ENCODE data around the gene C12orf57.

Gene C12orf57

DNA sequence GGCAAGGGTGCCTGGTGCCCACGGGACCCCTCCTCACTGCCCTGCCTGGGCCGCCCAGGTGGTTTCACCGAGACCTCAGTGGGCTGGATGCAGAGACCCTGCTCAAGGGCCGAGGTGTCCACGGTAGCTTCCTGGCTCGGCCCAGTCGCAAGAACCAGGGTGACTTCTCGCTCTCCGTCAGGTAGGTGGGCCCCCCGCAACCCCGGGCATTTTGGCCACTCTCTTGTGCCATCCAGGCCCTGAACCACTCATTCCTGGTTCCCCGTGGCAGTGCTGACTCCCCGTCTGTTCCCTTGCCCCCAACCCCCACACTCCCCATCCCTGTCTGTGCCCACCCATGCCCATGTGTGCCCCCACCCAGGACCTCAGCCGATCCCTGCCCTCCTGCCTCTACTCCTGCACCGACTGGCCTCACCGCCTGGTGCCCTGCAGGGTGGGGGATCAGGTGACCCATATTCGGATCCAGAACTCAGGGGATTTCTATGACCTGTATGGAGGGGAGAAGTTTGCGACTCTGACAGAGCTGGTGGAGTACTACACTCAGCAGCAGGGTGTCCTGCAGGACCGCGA is 7.8 kb downstream of the C12orf57 start:
- Mint-ChIP-seq H3K9me3 (no peaks in the 10 kb centered on the region), H3K4me1 (ENCODE audit: low read depth) (peaks cover 77% of the 10 kb centered on the region), H3K36me3 (ENCODE audit: low read depth) (peaks cover 65% of the 10 kb centered on the region), H3K27me3 (no peaks in the 10 kb centered on the region), H3K4me3 (peak overlapping the region; percentile 99), H3K27ac (peak overlapping the region; percentile 99)
- DNase-seq, result peak; percentile 67

DNA sequence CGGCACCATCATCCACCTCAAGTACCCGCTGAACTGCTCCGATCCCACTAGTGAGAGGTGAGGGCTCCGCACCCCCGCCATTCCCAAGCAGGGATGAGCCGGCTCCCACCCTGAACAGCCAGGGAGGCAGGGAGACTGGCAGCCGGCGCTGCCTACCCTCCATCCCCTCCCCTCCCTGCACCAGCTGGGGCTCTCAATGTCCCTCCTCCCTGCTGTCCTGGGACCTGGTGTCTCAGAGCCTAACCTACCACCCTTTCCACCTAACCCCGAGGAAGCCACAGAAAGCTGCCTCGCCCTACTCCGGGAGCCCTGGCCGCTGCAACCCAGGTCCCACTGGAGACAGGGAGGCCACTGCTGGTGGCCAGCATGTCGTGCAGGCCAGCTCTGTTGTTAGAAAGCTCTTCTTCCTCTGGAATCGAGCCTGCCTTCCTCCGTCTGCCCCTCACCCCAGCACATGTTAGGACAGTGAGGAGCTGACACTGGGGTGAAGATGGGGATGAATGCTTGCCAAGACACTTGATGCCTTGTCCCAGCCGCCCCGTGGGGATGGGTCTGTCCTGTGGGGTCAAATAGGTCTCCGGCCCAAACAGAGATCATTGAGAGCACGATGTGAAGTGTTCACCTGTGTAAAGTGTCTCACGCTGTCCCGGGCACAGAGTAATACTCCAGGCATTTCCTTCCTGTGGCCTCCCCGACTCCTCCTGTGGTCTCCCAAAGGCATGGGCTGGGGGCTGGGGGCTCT is 8.5 kb downstream of the C12orf57 start:
- no peaks in the 10 kb centered on the region for H3K27me3 Mint-ChIP-seq
- peak overlapping the region; percentile 99 for H3K4me3 Mint-ChIP-seq
- peak; percentile 69 for DNase-seq
- peaks cover 77% of the 10 kb centered on the region for H3K4me1 Mint-ChIP-seq (ENCODE audit: low read depth)
- H3K9me3 Mint-ChIP-seq, result no peaks in the 10 kb centered on the region
- peak overlapping the region; percentile 99 for H3K27ac Mint-ChIP-seq
- peaks cover 67% of the 10 kb centered on the region for H3K36me3 Mint-ChIP-seq (ENCODE audit: low read depth)

DNA sequence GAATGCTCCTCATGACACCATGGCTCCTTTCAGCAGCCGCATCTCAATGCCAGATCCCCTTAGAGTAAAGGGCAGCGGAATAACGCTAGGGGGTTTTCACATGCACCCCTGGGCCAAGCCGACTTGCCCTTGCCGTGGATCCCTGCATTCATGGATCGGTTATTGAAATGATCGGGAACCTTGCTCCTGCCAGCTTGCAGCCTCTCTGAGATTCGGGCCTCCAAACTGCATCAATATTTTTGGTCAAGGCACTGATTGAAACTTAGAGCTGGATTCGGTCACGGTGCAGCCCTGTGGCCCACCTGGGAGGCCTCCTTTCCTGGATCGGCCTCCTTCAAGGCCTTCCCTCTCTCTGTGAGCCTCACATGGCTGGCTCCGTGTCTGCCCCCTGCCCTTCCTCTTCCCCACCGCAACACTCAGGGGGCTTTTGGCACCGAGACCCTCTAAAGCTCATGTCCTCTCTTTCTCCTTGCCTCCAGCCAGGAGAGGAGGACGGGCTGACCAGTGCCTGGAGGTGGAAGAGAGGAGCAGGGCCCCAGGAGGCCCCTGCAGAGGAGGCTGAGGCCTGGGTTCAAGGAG is 9.1 kb downstream of the C12orf57 start:
- H3K36me3 Mint-ChIP-seq (ENCODE audit: low read depth), result peaks cover 71% of the 10 kb centered on the region
- H3K27ac Mint-ChIP-seq, result peak overlapping the region; percentile 99
- DNase-seq, result no peak
- peaks cover 77% of the 10 kb centered on the region for H3K4me1 Mint-ChIP-seq (ENCODE audit: low read depth)
- no peaks in the 10 kb centered on the region for H3K9me3 Mint-ChIP-seq
- no peaks in the 10 kb centered on the region for H3K27me3 Mint-ChIP-seq
- peak overlapping the region; percentile 99 for H3K4me3 Mint-ChIP-seq

DNA sequence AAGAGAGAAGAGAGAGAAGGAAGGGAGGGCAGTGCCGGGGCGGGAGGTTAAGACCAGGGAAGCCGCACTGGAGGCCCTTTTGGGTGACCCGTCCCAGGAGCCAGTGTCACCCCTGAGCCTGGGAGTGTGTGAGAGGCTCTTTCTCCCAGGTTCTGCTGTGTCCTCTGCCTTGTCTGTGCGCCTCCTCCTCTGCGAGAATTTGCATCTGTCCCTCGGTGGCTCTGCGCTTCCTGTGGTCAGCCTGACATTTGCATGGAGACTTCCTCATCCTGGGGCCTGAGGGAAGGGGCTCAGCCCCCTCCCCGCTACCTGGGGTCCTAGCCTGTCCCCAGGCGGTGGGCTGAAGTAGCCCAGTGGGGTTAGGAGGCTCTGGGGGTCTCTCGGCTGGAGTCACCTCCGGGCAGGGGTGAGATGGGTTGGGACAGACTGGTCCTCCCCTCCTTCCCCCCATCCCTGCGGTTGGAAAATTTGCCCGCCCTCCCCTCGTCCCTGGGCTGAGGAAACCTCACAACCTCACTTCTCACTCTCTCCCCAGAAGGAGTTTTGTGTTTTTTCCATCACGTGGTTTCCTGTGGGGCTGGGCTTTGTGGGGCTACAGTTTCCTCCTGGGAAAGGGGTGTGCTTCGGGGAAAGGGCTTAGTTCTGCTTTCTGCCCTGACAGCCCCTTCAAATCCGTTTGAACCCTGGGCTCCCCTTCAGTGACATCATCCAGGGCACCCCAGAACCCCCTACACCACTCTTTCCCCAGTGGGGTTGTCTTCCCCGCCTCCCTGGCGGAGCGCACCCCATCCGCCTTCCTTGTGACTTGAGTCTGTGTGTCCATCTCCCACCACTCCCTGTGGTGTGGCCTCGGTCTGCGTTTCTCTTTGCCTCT is 9.9 kb downstream of the C12orf57 start:
- DNase-seq, result peak; percentile 86
- Mint-ChIP-seq H3K27ac (peak overlapping the region; percentile 99), H3K4me3 (peak overlapping the region; percentile 99), H3K36me3 (ENCODE audit: low read depth) (peaks cover 78% of the 10 kb centered on the region), H3K9me3 (no peaks in the 10 kb centered on the region), H3K27me3 (no peaks in the 10 kb centered on the region), H3K4me1 (ENCODE audit: low read depth) (peaks cover 77% of the 10 kb centered on the region)

DNA sequence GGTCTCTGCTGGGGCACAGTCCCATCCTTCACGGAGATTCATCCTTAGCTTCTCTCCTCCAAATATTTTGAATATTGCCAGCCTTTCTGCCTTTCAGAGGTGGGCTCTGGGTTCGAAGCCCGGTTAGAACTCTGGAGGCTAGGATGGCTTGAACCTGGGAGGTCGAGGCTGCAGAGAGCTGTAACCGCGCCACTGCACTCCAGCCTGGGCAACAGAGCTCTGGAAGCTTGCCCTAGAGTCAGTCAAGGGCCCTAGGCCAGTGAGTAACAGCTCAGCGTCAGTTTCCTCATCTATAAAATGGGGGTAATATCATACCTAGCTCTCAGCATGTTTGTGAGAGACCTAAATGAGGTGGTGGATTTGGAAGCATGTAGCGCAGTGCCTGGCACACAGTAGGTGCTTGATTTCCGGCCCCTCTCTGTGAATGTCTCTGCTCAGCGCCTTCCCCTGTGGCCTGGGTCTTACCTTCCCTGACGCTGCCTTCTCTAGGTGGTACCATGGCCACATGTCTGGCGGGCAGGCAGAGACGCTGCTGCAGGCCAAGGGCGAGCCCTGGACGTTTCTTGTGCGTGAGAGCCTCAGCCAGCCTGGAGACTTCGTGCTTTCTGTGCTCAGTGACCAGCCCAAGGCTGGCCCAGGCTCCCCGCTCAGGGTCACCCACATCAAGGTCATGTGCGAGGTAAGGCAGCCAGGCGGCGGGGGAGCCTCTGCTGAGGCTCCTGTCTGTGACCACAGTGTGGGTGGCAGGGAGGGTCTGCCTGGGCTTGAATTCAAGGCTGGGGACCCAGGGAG is 10.7 kb downstream of the C12orf57 start:
- peak overlapping the region; percentile 99 for H3K27ac Mint-ChIP-seq
- peak overlapping the region; percentile 99 for H3K4me3 Mint-ChIP-seq
- H3K4me1 Mint-ChIP-seq (ENCODE audit: low read depth), result peaks cover 77% of the 10 kb centered on the region
- peaks cover 86% of the 10 kb centered on the region for H3K36me3 Mint-ChIP-seq (ENCODE audit: low read depth)
- H3K9me3 Mint-ChIP-seq, result no peaks in the 10 kb centered on the region
- peak; percentile 59 for DNase-seq
- H3K27me3 Mint-ChIP-seq, result no peaks in the 10 kb centered on the region

DNA sequence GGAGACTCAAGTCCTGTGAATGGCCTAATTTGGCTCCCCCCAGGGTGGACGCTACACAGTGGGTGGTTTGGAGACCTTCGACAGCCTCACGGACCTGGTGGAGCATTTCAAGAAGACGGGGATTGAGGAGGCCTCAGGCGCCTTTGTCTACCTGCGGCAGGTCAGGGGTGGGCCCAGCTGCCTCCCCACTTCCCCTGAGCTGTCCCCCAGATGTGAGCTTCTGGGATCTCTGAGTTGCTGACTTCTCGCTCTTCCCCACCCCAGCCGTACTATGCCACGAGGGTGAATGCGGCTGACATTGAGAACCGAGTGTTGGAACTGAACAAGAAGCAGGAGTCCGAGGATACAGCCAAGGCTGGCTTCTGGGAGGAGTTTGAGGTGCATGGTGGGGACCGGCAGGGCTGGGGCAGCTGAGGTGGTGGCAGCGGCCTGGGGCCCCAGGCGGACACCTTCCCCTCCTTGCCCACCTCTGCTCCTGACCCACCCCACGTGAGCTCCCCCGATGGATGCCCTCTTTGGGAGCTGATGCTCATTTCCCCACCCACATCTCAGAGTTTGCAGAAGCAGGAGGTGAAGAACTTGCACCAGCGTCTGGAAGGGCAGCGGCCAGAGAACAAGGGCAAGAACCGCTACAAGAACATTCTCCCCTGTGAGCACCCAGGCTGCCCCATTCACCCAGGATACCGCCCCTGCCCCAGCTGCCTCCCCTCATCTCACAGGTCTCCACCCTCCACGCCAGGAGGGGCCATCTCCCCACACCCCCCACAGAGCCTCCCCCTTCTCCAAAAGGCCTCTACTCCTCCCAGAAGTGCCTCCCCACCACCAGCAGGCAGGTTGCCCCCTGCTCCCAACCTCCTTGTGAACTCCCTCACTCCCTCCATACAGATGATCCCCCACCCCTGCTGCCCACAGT is 11.5 kb downstream of the C12orf57 start:
- no peak for DNase-seq
- Mint-ChIP-seq H3K27me3 (no peaks in the 10 kb centered on the region), H3K4me3 (peak overlapping the region; percentile 99), H3K4me1 (ENCODE audit: low read depth) (peaks cover 78% of the 10 kb centered on the region), H3K27ac (peak overlapping the region; percentile 99), H3K36me3 (ENCODE audit: low read depth) (peaks cover 95% of the 10 kb centered on the region), H3K9me3 (no peaks in the 10 kb centered on the region)

DNA sequence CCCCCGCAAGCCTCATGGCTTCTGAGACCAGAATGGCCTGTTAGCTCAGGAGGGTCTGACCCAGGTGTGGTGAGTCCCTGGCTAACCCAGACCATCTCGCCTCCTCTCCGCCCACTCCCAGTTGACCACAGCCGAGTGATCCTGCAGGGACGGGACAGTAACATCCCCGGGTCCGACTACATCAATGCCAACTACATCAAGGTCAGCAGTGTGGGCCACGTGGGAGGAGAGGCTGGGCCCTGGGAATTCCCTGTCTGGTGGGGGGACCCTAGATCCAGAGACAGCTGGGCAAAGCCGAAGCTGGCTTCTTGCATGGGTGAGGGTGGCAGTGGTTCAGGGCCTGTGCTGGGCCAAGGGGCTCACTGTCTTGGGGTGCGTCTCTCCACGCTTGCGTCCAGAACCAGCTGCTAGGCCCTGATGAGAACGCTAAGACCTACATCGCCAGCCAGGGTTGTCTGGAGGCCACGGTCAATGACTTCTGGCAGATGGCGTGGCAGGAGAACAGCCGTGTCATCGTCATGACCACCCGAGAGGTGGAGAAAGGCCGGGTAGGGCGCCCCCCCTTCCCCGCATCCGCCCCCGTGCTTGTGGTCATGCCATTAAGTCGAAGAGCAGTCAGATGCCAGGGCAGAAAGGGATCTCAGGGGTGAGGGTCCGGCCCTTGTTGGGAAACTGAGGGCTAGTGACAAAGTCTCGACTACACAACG is 12.4 kb downstream of the C12orf57 start:
- Mint-ChIP-seq H3K27me3 (no peaks in the 10 kb centered on the region), H3K27ac (peak overlapping the region; percentile 99), H3K36me3 (ENCODE audit: low read depth) (peaks cover 100% of the 10 kb centered on the region), H3K9me3 (no peaks in the 10 kb centered on the region), H3K4me3 (peak overlapping the region; percentile 99), H3K4me1 (ENCODE audit: low read depth) (peaks cover 78% of the 10 kb centered on the region)
- peak; percentile 59 for DNase-seq

DNA sequence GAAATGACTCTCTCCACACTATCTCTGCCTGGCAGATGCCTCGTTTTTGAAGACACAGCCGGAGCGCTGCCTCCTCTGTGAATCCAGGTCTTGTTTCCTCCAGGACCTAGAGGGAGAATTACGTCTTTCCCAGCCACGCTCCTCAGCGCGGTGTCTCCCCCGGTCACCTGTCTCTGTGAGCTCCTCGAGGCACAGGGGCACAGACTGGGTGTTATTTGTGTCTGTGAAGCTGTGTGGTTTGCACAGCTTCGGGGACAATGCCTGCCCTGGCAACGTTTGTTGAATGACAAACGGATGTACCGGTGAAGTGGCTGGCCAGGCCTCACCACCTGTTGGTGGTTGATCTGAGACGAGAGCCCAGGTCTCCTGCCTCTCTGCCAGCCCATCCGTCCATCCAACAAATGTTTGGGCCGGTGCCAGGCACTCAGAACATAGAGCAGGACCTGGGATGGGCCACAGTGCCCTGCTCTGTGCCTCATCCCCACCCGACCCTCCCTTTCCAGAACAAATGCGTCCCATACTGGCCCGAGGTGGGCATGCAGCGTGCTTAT is 13.4 kb downstream of the C12orf57 start:
- Mint-ChIP-seq H3K36me3 (ENCODE audit: low read depth) (peaks cover 100% of the 10 kb centered on the region), H3K4me3 (peak overlapping the region; percentile 99), H3K27ac (peak overlapping the region; percentile 99), H3K4me1 (ENCODE audit: low read depth) (peaks cover 89% of the 10 kb centered on the region), H3K9me3 (no peaks in the 10 kb centered on the region), H3K27me3 (no peaks in the 10 kb centered on the region)
- no peak for DNase-seq

DNA sequence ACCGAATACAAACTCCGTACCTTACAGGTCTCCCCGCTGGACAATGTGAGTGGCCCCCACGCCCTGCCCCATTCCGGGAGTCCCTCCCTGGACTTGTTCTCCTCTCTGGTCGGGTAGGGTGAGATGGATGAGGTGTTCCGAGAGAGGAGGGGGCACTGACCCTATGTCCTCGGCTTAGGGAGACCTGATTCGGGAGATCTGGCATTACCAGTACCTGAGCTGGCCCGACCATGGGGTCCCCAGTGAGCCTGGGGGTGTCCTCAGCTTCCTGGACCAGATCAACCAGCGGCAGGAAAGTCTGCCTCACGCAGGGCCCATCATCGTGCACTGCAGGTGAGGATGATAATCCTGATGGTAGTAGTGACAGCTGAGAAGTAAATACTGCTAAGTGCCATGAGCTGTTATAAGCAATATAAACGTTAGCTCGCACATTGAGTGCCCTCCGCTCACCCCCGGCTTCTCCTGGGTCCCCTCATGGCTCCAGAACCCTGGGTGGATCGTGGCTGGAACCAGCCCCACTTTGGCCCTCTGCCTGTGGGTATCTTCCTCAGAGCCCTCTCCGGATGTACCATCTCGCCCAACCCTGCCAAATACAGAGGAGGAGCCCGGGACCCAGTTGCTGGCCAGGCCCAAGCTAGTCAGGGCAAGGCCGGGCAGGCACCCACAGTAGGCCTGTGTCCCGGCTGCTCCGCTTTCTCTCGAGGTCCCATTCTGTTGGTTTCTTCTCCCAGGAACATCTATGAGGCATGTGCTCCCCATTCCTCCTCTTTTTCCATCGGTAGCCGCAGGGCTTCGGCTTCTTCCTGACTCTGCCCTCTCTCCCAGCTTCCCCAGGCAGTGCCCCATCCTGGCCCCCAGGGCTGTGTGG is 14.2 kb downstream of the C12orf57 start:
- peak; percentile 55 for DNase-seq
- Mint-ChIP-seq H3K4me1 (ENCODE audit: low read depth) (peaks cover 96% of the 10 kb centered on the region), H3K27ac (peak overlapping the region; percentile 99), H3K4me3 (peak overlapping the region; percentile 99), H3K36me3 (ENCODE audit: low read depth) (peaks cover 93% of the 10 kb centered on the region), H3K27me3 (no peaks in the 10 kb centered on the region), H3K9me3 (no peaks in the 10 kb centered on the region)

DNA sequence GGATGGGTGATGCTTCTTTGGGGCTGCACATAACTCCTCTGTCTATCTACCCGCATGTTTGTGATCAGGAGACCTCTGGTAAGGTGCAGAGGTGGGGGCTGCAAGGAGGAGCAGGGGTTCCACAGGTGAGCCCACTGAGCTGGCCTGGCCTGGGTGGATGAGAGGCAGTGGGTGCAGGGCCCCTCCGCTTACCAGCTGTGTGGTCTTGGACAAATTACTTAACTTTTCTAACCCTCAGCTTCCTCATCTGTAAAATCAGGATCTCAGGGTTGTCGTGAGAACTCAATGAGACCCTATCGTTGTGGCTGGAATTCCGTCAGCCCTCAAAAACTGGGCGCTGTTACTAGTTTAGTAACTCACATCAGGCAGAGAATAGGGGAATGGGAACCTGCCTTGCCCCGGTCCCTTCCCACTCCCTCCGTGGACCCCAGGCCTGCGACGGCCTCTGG is 14.8 kb downstream of the C12orf57 start:
- DNase-seq, result peak; percentile 54
- Mint-ChIP-seq H3K4me3 (peak overlapping the region; percentile 99), H3K27ac (peak overlapping the region; percentile 99), H3K4me1 (ENCODE audit: low read depth) (peaks cover 96% of the 10 kb centered on the region), H3K36me3 (ENCODE audit: low read depth) (peaks cover 87% of the 10 kb centered on the region), H3K9me3 (no peaks in the 10 kb centered on the region), H3K27me3 (no peaks in the 10 kb centered on the region)

DNA sequence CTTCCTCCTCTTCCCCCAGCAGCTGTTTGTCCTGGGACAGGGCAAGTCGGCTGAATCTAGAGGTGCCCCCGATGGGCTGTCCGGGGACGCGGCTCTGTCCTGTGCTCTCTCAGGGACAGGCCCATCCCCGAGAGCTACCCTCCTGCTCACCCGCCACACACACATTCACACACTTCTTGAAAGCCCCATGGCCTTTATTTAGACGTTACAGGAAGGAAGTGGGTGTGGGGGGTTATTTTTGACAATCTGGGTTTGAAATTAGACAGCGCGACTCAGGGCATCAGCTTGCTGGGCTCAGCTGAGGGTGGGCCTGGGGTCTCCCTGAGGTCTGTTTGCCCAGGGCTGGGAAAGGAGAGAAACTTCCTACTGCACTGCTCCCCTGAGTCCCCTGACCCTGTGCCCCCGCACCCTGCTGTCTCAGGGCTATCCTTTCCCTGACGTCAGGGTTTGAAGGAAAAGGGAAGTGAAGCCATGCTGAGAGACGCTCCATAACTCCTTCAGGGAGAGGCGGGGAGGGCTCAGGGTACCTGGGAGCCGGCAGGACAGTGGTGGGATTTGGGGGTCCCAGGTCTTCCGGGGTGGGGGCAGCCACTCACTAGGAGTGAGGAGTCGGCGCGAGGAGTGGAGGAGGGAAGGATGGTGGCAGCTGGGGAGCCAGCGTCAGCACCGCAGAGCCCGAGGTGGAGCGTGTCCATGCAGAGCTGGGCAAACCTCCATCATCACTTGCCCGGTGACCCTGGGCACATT is 15.4 kb downstream of the C12orf57 start:
- H3K27ac Mint-ChIP-seq, result peak overlapping the region; percentile 99
- peaks cover 96% of the 10 kb centered on the region for H3K4me1 Mint-ChIP-seq (ENCODE audit: low read depth)
- H3K4me3 Mint-ChIP-seq, result peak overlapping the region; percentile 99
- peak; percentile 78 for DNase-seq
- H3K27me3 Mint-ChIP-seq, result no peaks in the 10 kb centered on the region
- H3K9me3 Mint-ChIP-seq, result no peaks in the 10 kb centered on the region
- peaks cover 87% of the 10 kb centered on the region for H3K36me3 Mint-ChIP-seq (ENCODE audit: low read depth)

All from activated T-cell treated with anti-CD3 and anti-CD28 coated beads, Interleukin-2, amount 50 U/mL, for 24 hours (primary cell).